ENCODE data around the gene AXIN2. TPM values are rescaled to one million over a fixed set of nuclear protein-coding genes. Genes with fewer than 3 reads are reported as not detected.

The AXIN2 gene
- total RNA-seq, 4 donors from 2014 or later, result 9.8 to 36.9 (median 19.8) TPM

- Histone ChIP-seq H3K27me3 (no peaks in the 10 kb centered on the region), H3K4me3 (no peak overlapping the region), H3K4me1 (peaks cover 18% of the 10 kb centered on the region), H3K36me3 (no peaks in the 10 kb centered on the region), H3K27ac (no peak overlapping the region), H3K9me3 (no peaks in the 10 kb centered on the region)
- DNase-seq (ENCODE audit: low spot score in 2 of 2), result peak; percentile 58 to 73
- no peak for TF ChIP-seq EP300 (IDR thresholded peaks at IDR 0.05)
- TF ChIP-seq POLR2A (IDR thresholded peaks at IDR 0.05), result no peak
- TF ChIP-seq CTCF (IDR thresholded peaks at IDR 0.05), result no peak
- TF ChIP-seq POLR2AphosphoS5 (IDR thresholded peaks at IDR 0.05), result no peak
- 41% methylated on average over 17 of the region's 17 CpGs for WGBS
Measured at GRCh38 chr17:65515959-65516948, 45.2 kb downstream of the AXIN2 start.

- TF ChIP-seq EP300 (IDR thresholded peaks at IDR 0.05) (no peak), CTCF (IDR thresholded peaks at IDR 0.05) (no peak), POLR2AphosphoS5 (IDR thresholded peaks at IDR 0.05) (no peak)
- WGBS, result 67% methylated on average over 6 of the region's 6 CpGs
Measured at GRCh38 chr17:65515512-65515911, 45.9 kb downstream of the AXIN2 start.

GRCh38 chr17:65514541-65514940 is 46.9 kb downstream of the AXIN2 start:
- 22% methylated on average over 5 of the region's 5 CpGs for WGBS
- no peak overlapping the region for H3K4me3 ChIP-seq
- H3K4me1 ChIP-seq, result peaks cover 18% of the 10 kb centered on the region
- no peaks in the 10 kb centered on the region for H3K9me3 ChIP-seq
- TF ChIP-seq EP300 (IDR thresholded peaks at IDR 0.05) (no peak), POLR2AphosphoS5 (IDR thresholded peaks at IDR 0.05) (no peak), POLR2A (IDR thresholded peaks at IDR 0.05) (no peak), CTCF (IDR thresholded peaks at IDR 0.05) (no peak)
- H3K27ac ChIP-seq, result no peak overlapping the region
- peak; percentile 44 to 52 for DNase-seq (ENCODE audit: low spot score in 2 of 2)
- no peaks in the 10 kb centered on the region for H3K27me3 ChIP-seq
- no peaks in the 10 kb centered on the region for H3K36me3 ChIP-seq

More at GRCh38 chr17:65515512-65515911, 45.9 kb downstream of the AXIN2 start:
- Histone ChIP-seq H3K4me3 (no peak overlapping the region), H3K27me3 (no peaks in the 10 kb centered on the region), H3K4me1 (peaks cover 18% of the 10 kb centered on the region), H3K9me3 (no peaks in the 10 kb centered on the region), H3K27ac (no peak overlapping the region), H3K36me3 (no peaks in the 10 kb centered on the region)
- peak; percentile 37 to 65 for DNase-seq (ENCODE audit: low spot score in 2 of 2)

- Histone ChIP-seq H3K27ac (no peak overlapping the region), H3K4me3 (no peak overlapping the region), H3K36me3 (no peaks in the 10 kb centered on the region), H3K9me3 (no peaks in the 10 kb centered on the region), H3K4me1 (peaks cover 18% of the 10 kb centered on the region), H3K27me3 (no peaks in the 10 kb centered on the region)
- DNase-seq (ENCODE audit: low spot score in 2 of 2), result peak; percentile 8 to 31
- WGBS, result 29% methylated on average over 8 of the region's 8 CpGs
- TF ChIP-seq EP300 (IDR thresholded peaks at IDR 0.05) (no peak), CTCF (IDR thresholded peaks at IDR 0.05) (no peak), POLR2A (IDR thresholded peaks at IDR 0.05) (no peak)
Measured at GRCh38 chr17:65514082-65514481, 47.4 kb downstream of the AXIN2 start.

DNA sequence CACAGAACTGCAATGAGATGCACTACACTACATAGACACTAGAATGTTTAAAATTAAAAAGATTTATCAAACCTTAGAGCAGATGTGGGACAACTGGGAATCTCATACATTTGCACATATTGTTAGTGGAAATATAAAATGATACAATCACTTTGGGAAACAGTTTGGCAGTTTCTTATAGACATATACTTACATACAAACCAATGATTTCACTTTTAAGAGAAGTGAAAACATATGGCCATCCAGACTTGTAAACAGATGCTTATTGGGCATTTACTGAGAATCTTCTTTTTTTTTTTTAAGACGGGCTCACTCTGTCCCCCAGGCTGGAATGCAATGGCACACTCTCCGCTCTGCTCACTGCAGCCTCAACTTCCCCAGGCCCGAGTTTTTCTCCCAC is 50.1 kb downstream of the AXIN2 start:
- Histone ChIP-seq H3K27ac (no peak overlapping the region), H3K4me1 (peaks cover 18% of the 10 kb centered on the region), H3K36me3 (no peaks in the 10 kb centered on the region), H3K4me3 (no peak overlapping the region), H3K27me3 (no peaks in the 10 kb centered on the region), H3K9me3 (no peaks in the 10 kb centered on the region)
- DNase-seq (ENCODE audit: low spot score in 2 of 2), result peak in 1 of 2 donors; percentile 16
- 71% methylated on average over 3 of the region's 3 CpGs for WGBS
- no peak for TF ChIP-seq CTCF (IDR thresholded peaks at IDR 0.05)
- TF ChIP-seq POLR2A (IDR thresholded peaks at IDR 0.05), result no peak
